NCI-H2196 treated with DMSO at 0.1 percent for 48 hours (cell line): ENCODE data around the gene SCARB2.
A peak's percentile ranks its signal among the peaks of the same experiment; 100 is the strongest.

Experiments
- DNase-seq: peaks from one replicate; lab custom pipeline; 2025; ENCODE audit not compliant: unreplicated experiment; lab: John Stamatoyannopoulos, UW

Gene SCARB2

DNA sequence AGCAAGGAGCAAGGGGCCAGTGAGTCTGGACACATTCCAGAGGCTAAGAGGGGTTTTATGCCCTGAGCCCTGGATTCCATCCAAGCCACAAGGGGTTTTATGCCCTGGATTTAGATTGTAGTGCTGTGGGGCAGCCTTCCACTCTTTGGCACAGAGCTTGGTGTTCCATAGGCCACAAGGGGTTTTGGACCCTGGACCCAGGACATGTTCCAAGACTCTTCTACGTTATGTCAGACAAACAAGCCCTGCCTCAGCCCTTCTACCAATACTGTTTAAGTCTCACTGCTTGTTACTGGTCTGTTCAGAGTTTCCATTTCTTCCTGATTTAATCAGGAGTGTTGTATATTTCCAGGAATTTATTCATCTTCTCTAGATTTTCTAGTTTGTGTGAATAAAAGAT is 12.8 kb upstream of the SCARB2 start:
- DNase-seq = no peak

DNA sequence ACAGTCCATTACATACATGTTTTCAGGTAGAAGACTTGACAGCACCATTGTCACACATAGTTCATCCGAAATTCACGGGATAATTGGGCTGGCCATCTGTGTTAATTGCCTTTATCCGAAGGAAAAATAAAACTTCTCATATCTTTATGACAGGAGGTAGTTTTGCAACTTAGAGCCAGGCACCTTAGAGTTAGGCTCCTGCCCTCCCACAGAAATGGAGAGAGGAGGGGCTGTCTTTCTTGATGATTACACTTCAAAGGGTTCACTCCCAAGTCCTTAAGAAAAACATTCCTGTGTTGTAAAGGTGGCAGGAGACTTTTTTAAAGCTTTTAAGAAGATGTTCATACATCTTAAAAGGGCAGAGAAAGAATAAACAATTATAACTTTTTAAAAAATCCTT is 10.5 kb upstream of the SCARB2 start:
- no peak for DNase-seq

DNA sequence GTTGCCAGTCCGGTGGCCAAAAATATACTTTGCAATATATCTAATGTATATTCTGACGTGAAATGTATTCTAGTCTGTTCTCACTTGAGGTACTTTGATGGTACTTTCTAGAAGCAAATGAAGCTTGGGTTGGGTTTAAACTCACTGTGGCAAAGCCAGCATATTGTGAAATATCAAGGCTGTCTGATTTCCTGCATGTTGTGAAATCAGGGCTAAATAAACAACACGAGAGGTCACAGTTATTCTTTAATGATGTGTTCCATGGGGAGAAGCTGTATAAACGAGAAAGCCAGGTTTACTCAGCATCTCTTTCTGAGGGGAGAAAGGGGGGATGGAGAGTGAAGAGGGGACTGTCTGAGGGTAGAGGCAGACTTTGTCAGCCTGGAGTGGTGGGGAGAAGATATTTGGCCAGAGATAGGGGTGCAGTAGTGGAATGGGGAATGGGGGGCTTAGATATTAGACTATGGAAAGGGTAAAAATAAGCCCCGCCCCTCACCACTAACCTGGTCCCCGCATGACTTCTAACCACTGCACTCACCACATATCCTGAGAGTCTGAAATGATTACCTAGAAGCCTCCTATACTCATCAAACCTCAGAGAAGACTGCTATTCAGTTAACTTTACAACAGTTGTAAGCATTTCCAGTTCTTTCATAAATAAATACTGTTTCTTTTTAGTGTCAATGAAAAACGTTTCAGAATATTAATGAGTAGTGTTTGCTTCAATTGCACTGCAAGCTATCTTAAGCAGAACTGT is 5.9 kb upstream of the SCARB2 start:
- no peak for DNase-seq

DNA sequence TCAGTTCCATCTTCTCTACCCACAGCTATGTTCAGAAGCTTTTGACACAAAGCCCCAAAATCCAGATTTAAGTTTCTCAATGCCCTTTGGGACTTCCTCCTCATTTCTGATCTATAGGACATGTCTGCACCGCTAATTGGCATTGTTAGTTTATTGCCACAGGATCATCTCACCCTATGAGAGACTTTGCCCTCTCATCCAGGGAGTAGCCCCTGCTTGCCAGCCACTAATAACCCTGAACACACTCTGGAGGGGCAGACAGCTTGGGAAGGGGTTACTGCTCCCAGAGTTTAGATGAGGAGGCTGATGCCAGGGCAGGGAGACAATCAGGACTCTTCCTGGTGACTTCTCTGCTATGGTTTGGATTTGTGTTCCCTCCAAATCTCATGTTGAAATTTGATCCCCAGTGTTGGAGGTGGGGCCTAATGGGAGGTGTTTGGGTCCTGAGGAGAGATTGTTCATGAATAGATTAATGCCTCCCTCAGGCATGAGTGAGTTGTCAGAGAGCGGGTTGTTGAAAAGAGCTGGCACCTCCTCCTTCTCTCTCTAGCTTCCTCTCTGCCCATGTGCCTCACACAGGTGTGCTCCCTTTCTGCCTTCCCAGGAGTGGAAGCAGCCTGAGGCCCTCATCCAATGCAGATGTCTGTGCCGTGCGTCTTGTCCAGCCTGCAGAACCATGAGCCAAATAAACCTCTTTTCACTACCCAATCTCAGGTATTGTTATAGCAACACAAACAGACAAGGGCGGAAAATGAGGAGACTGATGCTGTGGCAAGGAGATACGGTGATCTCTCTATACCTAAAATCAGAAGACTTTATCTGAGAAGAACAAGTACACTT is 3.6 kb upstream of the SCARB2 start:
- no peak for DNase-seq

DNA sequence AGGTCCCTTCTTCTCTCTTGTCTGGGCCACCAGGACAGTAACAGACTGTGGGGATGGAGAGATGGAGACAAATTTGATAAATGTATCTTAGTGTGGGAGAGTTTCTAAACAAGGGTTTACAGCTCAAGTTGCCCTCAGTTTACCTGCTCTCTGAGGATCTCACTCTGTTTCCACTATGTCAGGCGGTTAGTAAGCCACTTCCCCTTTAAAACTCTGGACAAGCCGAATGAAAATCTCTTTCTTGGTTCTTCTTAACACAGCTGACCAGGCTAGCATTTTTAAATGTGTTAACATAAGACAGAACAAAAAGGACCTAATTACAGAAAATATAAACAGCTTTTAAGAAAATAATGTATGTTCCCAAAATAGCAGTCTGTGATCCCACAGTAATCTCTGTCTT is 2.9 kb upstream of the SCARB2 start:
- no peak for DNase-seq

DNA sequence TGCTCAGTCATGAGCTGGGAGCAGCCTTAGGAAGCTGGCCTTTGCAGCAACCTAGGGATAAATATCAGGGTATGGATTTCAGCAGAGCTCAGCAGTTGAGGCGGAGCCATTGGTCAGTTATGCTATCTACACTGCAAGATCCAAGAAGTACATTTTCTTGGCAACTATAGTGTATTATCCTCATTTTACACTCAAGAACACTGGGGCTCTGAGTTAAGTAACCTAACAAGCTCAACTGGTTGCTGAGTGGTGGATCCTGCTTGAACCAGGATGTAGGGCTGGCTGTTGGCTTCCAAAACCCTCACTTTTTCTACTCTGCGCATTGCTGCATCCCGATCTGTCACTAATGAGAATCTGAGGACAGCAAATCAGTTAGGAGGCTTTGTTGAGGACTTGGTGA is 1.5 kb upstream of the SCARB2 start:
- DNase-seq = no peak

DNA sequence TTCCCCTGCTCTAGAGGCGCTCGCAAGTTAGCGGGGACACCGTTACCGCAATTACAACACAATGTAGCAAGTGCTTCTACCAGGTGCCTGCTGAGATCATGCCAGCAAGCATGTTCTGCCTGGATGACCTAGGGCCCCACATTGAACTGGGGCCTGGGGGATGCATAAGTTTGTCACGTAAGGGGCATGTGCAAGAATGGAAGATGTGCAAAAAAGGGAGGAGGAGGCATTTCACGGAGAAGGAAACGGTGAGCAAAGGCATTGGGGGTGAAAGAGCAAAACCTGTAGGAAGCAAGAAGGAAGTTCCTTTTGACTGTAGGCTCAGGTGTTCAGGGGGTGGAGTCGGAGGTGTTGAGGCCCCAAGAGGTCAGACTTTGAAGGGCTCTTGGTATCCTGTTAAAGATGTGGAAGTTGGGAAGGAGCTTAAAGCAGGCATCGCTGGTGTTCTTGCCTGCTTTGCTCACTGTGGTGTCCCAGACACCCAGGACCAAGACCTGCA is 602 bp upstream of the SCARB2 start:
- no peak for DNase-seq

GRCh38 chr4:76212851-76213414 is 691 bp downstream of the SCARB2 start:
- DNase-seq = no peak

DNA sequence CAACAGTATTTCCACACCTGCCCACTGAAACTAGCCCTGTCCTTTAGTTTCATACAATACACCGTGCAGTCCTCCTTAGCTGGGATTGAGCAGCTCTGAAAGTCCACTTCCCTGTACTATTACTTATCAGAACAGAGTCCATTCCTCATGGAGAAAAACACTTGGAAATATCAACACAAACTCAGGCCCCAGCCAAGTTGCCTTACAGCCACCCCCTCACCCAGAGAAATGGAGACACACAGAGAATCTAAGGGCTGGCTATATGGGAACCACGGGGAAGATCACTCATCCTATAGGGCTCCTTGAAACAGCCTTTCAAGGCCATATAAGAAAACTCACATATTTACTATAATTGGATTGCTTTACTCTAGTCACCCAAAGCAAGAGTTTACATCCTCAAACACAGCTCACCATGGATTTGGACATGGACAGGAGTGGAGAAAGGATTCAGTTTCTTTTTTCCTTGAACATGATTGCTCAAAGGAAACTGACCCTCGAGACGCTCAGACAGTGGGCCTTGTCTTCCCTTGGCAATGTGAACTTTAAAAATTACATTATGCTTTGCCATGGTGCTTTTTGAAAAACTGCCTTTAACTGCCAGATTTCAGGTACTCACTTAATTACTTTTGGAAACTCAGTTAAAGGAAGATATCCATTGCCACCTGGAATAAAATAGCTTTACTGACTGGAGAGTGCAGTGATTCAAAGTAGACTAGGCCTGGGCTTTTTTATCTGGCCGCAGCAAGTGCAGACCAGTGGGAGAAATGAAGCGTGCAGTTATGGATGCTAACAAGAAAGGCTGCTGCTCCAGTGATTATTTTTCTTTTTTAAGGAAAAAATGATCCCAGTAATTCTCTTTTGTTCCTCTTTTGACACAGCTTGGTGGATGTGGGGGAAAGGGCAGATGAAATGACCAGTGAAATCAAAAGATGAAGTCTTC is 1.6 kb downstream of the SCARB2 start:
- DNase-seq = no peak

GRCh38 chr4:76210452-76210851 is 3.2 kb downstream of the SCARB2 start:
- DNase-seq = no peak

DNA sequence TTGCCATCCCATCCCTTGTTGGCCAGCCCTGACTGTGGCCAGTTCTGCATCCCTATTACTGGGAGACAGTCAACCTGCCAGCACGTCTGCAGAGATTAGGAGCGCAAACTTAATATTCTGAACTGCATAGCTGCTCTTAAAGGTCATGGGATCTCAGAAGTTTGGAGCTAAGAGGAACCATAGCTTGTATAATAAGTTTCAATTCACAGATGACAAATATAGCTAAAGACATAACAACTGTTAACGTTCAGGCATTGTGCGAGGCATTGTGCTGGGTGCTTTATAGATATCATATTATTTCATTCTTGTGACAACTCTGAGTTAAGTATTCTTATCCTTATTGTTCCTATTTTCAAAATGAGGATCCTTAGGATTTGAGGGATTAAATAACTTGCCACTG is 3.7 kb downstream of the SCARB2 start:
- no peak for DNase-seq

DNA sequence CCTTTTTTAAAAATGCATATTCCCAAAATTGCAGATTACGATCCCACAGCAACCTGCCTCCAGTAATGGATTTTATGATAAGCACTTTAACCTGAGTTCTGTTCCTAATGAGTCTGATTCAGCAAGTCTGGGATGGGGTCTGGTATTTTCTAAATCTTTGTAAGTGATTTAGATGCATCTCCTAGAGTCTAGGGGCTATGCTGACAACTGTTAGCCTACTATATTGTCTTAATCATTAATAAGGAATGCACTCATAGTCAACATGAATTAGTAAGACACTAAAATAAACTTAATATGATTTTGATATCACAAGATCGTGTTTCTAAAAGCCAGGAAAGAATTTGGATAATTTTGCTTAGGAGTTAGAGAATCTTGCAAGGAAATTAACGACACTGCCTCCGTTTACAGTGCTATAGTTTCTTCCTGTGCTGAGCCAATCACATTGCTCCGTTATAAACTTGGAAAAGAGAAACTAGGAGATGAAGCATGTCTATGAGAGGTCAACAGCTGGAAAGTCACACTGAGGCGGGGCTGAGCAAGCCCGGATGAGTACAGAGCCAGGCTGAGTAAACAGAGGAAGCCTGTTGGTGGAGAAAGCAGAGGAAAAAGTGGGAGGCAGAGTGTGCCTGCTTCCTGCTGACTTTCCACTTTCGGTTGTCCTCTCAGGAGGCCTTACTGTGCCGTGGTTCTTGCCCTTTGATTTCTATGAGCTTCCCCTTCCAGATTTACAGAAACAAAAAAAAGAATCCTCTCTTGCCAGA is 5.4 kb downstream of the SCARB2 start:
- peak; percentile 17 for DNase-seq

- DNase-seq = no peak
These were observed 6.1 kb downstream of the SCARB2 start for GRCh38 chr4:76207549-76207948.

DNA sequence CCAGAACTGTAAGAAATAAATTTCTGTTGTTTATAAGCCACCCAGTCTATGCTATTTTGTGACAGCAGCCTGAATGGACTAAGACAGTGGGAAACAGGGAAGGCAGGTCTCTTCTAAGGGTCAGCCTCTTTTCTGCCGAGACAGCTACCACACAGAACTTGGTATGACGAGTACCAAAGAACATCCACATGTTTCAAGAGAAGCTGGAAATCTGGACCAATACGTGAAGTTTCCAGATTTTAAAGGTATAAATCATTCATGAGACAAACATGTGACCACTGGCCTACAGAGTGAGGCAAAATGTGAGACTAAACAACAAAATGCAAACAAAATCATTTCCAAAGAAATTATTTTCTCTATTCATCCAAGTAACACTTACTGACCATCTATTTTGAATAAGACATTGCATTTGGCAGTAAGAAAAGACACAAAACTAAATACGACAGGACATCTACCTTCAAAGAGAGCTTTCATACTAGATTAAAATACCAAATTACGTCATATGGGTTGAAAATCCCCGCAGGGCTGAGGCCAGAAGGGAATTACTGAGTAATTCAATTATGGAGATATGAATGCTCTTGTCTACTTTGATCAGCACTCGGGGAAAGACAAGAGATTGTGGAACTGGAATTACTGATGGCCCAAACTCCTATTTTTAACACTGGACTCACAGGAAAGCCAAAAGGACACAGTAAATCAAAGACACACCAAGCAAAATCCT is 7.2 kb downstream of the SCARB2 start:
- no peak for DNase-seq

DNA sequence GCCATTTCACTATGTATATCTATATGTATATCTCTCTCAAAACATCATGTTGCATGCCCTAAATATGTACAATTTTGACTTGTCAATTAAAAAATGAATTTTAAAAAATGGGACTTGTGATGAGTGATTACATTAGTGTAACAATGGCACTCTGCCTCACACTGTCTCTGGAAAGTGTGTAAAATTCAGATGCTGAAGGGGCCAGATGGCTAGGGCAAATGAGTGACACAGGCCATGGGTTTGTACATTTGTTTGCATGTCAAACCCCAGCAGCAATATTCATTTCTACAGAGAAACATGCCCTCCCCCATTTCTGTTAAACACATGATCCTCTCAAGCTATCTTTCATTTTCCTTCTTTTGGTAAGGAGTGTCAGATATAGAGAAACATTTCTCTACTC is 8.1 kb downstream of the SCARB2 start:
- DNase-seq = no peak

DNA sequence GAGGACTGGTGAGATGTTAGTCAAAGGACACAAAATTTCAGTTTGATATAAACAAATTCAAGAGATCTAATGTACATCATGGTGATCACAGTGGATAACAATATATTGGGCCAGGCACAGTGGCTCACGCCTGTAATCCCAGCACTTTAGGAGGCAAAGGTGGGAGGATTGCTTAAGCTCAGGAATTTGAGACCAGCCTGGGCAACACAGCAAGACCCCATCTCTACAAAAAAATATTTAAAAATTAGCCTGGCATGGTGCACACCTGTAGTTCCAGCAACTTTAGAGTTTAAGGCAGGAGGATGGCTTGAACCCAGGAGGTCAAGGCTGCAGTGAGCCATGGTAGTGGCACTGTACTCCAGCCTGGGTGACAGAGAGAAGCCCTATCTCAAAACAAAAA is 8.7 kb downstream of the SCARB2 start:
- DNase-seq = no peak

GRCh38 chr4:76203541-76203940 is 10.1 kb downstream of the SCARB2 start:
- DNase-seq = no peak

DNA sequence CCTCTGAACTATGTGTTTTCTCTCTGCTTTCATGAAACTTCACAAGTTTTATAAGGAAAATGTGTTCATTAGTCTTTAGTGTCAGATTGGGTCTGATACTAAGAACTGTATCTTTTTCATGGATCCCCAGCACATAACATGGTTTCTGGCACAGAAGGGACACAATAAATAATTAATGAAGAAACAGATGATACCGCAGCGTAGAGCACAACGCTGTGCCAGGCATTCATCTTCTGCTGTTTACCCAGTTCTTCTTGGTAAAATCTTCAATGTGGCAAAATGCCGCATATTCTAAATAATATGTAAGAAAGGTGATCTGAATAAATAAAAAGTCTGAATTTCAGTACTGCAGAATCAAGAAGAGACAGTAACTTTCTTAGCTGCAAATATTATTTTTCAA is 12.3 kb downstream of the SCARB2 start:
- DNase-seq = no peak

GRCh38 chr4:76200771-76201231 is 12.8 kb downstream of the SCARB2 start:
- DNase-seq = peak; percentile 22
